Measurements from ENCODE around the gene OPRD1.

The OPRD1 gene

GRCh38 chr1:28894785-28895184 lies 82.8 kb downstream of the OPRD1 start:
- no peak overlapping the region for H4K8ac ChIP-seq (ENCODE audit: low read depth, low read length)
- no peaks in the 10 kb centered on the region for H3K79me2 ChIP-seq (ENCODE audit: control insufficient read depth, insufficient read depth, low read length, poor library complexity)
- H3K14ac ChIP-seq (ENCODE audit: low read length), result no peak overlapping the region
- peaks cover 2% of the 10 kb centered on the region for H3K9me3 ChIP-seq (ENCODE audit: insufficient read depth, low read depth, low read length)
- no CpG with 5 or more reads among the region's 2 CpGs for WGBS (ENCODE audit: extremely low coverage, insufficient coverage, insufficient read length)
- no peak overlapping the region for H4K91ac ChIP-seq (ENCODE audit: low read depth, low read length)
- H3K4ac ChIP-seq (ENCODE audit: low read depth, low read length), result no peak overlapping the region
- no peak overlapping the region for H3K27ac ChIP-seq (ENCODE audit: low read depth, low read length)
- H3K18ac ChIP-seq (ENCODE audit: low read length), result no peak overlapping the region
- H3K27me3 ChIP-seq (ENCODE audit: insufficient read depth, low read length), result no peaks in the 10 kb centered on the region
- no peaks in the 10 kb centered on the region for H3K4me1 ChIP-seq (ENCODE audit: control insufficient read depth in 1 of 2, insufficient read depth in 2 of 2, low read length in 2 of 2)
- no peak overlapping the region for H4K12ac ChIP-seq (ENCODE audit: low read depth, low read length)
- H3K36me3 ChIP-seq (ENCODE audit: control insufficient read depth in 1 of 2, insufficient read depth in 2 of 2, low read length in 2 of 2), result no peaks in the 10 kb centered on the region
- H3K79me1 ChIP-seq (ENCODE audit: low read length), result no peaks in the 10 kb centered on the region
- H2BK120ac ChIP-seq (ENCODE audit: insufficient read depth, low read length, poor library complexity), result no peak overlapping the region
- H3K4me2 ChIP-seq (ENCODE audit: low read length), result no peak overlapping the region
- no peak overlapping the region for H2BK5ac ChIP-seq (ENCODE audit: low read depth, low read length, poor library complexity)
- no peak overlapping the region for H3K23ac ChIP-seq (ENCODE audit: low read length)
- DNase-seq, result no peak
- no peak overlapping the region for H3K4me3 ChIP-seq (ENCODE audit: low read depth, low read length)
- H2AFZ ChIP-seq (ENCODE audit: insufficient read depth, low read length, poor library complexity), result no peak overlapping the region
- no peak overlapping the region for H2AK5ac ChIP-seq (ENCODE audit: low read length)
- no peak overlapping the region for H3K9ac ChIP-seq (ENCODE audit: low read length)
- no peak overlapping the region for H2BK12ac ChIP-seq (ENCODE audit: low read length)

GRCh38 chr1:28895896-28896608 lies 84.1 kb downstream of the OPRD1 start:
- Histone ChIP-seq H2BK5ac (ENCODE audit: low read depth, low read length, poor library complexity) (no peak overlapping the region), H3K23ac (ENCODE audit: low read length) (no peak overlapping the region), H4K8ac (ENCODE audit: low read depth, low read length) (no peak overlapping the region), H4K12ac (ENCODE audit: low read depth, low read length) (no peak overlapping the region), H3K4ac (ENCODE audit: low read depth, low read length) (no peak overlapping the region), H3K18ac (ENCODE audit: low read length) (no peak overlapping the region), H3K27ac (ENCODE audit: low read depth, low read length) (no peak overlapping the region), H3K9me3 (ENCODE audit: insufficient read depth, low read depth, low read length) (peaks cover 2% of the 10 kb centered on the region), H3K79me1 (ENCODE audit: low read length) (no peaks in the 10 kb centered on the region), H2AK5ac (ENCODE audit: low read length) (no peak overlapping the region), H3K9ac (ENCODE audit: low read length) (no peak overlapping the region), H3K14ac (ENCODE audit: low read length) (no peak overlapping the region), H3K4me2 (ENCODE audit: low read length) (no peak overlapping the region), H4K91ac (ENCODE audit: low read depth, low read length) (no peak overlapping the region), H3K36me3 (ENCODE audit: control insufficient read depth in 1 of 2, insufficient read depth in 2 of 2, low read length in 2 of 2) (no peaks in the 10 kb centered on the region), H3K4me3 (ENCODE audit: low read depth, low read length) (no peak overlapping the region), H3K27me3 (ENCODE audit: insufficient read depth, low read length) (no peaks in the 10 kb centered on the region), H2AFZ (ENCODE audit: insufficient read depth, low read length, poor library complexity) (no peak overlapping the region), H2BK120ac (ENCODE audit: insufficient read depth, low read length, poor library complexity) (no peak overlapping the region), H2BK12ac (ENCODE audit: low read length) (no peak overlapping the region), H3K4me1 (ENCODE audit: control insufficient read depth in 1 of 2, insufficient read depth in 2 of 2, low read length in 2 of 2) (no peaks in the 10 kb centered on the region), H3K79me2 (ENCODE audit: control insufficient read depth, insufficient read depth, low read length, poor library complexity) (no peaks in the 10 kb centered on the region)
- no CpG with 5 or more reads among the region's 4 CpGs for WGBS (ENCODE audit: extremely low coverage, insufficient coverage, insufficient read length)
- DNase-seq, result no peak

GRCh38 chr1:28896609-28896986 lies 84.6 kb downstream of the OPRD1 start:
- Histone ChIP-seq H3K4me1 (ENCODE audit: control insufficient read depth in 1 of 2, insufficient read depth in 2 of 2, low read length in 2 of 2) (no peaks in the 10 kb centered on the region), H4K12ac (ENCODE audit: low read depth, low read length) (no peak overlapping the region), H3K4me3 (ENCODE audit: low read depth, low read length) (no peak overlapping the region), H3K36me3 (ENCODE audit: control insufficient read depth in 1 of 2, insufficient read depth in 2 of 2, low read length in 2 of 2) (no peaks in the 10 kb centered on the region), H4K8ac (ENCODE audit: low read depth, low read length) (no peak overlapping the region), H3K27me3 (ENCODE audit: insufficient read depth, low read length) (no peaks in the 10 kb centered on the region), H3K23ac (ENCODE audit: low read length) (no peak overlapping the region), H3K27ac (ENCODE audit: low read depth, low read length) (no peak overlapping the region), H3K9ac (ENCODE audit: low read length) (no peak overlapping the region), H3K79me1 (ENCODE audit: low read length) (no peaks in the 10 kb centered on the region), H3K14ac (ENCODE audit: low read length) (no peak overlapping the region), H3K4ac (ENCODE audit: low read depth, low read length) (no peak overlapping the region), H3K18ac (ENCODE audit: low read length) (no peak overlapping the region), H3K9me3 (ENCODE audit: insufficient read depth, low read depth, low read length) (peaks cover 2% of the 10 kb centered on the region), H2BK12ac (ENCODE audit: low read length) (no peak overlapping the region), H2BK120ac (ENCODE audit: insufficient read depth, low read length, poor library complexity) (no peak overlapping the region), H2BK5ac (ENCODE audit: low read depth, low read length, poor library complexity) (no peak overlapping the region), H3K4me2 (ENCODE audit: low read length) (no peak overlapping the region), H4K91ac (ENCODE audit: low read depth, low read length) (no peak overlapping the region), H2AK5ac (ENCODE audit: low read length) (no peak overlapping the region), H3K79me2 (ENCODE audit: control insufficient read depth, insufficient read depth, low read length, poor library complexity) (no peaks in the 10 kb centered on the region), H2AFZ (ENCODE audit: insufficient read depth, low read length, poor library complexity) (no peak overlapping the region)
- DNase-seq, result no peak
- WGBS (ENCODE audit: extremely low coverage, insufficient coverage, insufficient read length), result no CpG with 5 or more reads among the region's 3 CpGs

- no peaks in the 10 kb centered on the region for H3K79me2 ChIP-seq (ENCODE audit: control insufficient read depth, insufficient read depth, low read length, poor library complexity)
- H3K4me3 ChIP-seq (ENCODE audit: low read depth, low read length), result no peak overlapping the region
- no peak overlapping the region for H2BK5ac ChIP-seq (ENCODE audit: low read depth, low read length, poor library complexity)
- no peaks in the 10 kb centered on the region for H3K4me1 ChIP-seq (ENCODE audit: control insufficient read depth in 1 of 2, insufficient read depth in 2 of 2, low read length in 2 of 2)
- H3K18ac ChIP-seq (ENCODE audit: low read length), result no peak overlapping the region
- no peak overlapping the region for H3K14ac ChIP-seq (ENCODE audit: low read length)
- no peak overlapping the region for H3K4ac ChIP-seq (ENCODE audit: low read depth, low read length)
- DNase-seq, result no peak
- H3K9ac ChIP-seq (ENCODE audit: low read length), result no peak overlapping the region
- H2BK12ac ChIP-seq (ENCODE audit: low read length), result no peak overlapping the region
- no peak overlapping the region for H3K4me2 ChIP-seq (ENCODE audit: low read length)
- no peaks in the 10 kb centered on the region for H3K36me3 ChIP-seq (ENCODE audit: control insufficient read depth in 1 of 2, insufficient read depth in 2 of 2, low read length in 2 of 2)
- H2BK120ac ChIP-seq (ENCODE audit: insufficient read depth, low read length, poor library complexity), result no peak overlapping the region
- H3K27ac ChIP-seq (ENCODE audit: low read depth, low read length), result no peak overlapping the region
- H2AK5ac ChIP-seq (ENCODE audit: low read length), result no peak overlapping the region
- no peak overlapping the region for H4K91ac ChIP-seq (ENCODE audit: low read depth, low read length)
- H2AFZ ChIP-seq (ENCODE audit: insufficient read depth, low read length, poor library complexity), result peak overlapping the region; percentile 10
- H4K12ac ChIP-seq (ENCODE audit: low read depth, low read length), result no peak overlapping the region
- no peak overlapping the region for H3K23ac ChIP-seq (ENCODE audit: low read length)
- peaks cover 2% of the 10 kb centered on the region for H3K9me3 ChIP-seq (ENCODE audit: insufficient read depth, low read depth, low read length)
- no peaks in the 10 kb centered on the region for H3K79me1 ChIP-seq (ENCODE audit: low read length)
- no peak overlapping the region for H4K8ac ChIP-seq (ENCODE audit: low read depth, low read length)
- no CpG with 5 or more reads among the region's 4 CpGs for WGBS (ENCODE audit: extremely low coverage, insufficient coverage, insufficient read length)
- no peaks in the 10 kb centered on the region for H3K27me3 ChIP-seq (ENCODE audit: insufficient read depth, low read length)
Observed at GRCh38 chr1:28897789-28898188, 85.8 kb downstream of the OPRD1 start.

All from trophoblast cell (in vitro differentiated cells and primary cell).